Keratinocyte (primary cell): ENCODE measurements around the gene TP53I13. TPM values are rescaled to one million over a fixed set of nuclear protein-coding genes. Genes with fewer than 3 reads are reported as not detected.

Experiments used
- DNase-seq: peaks from one replicate; pipeline ENCODE4 v3.0.0-alpha.2; 2011; ENCODE audit warnings: low read depth, missing footprints, low spot score
- FAIRE-seq: peaks from 2 replicates; lab custom pipeline; 2011; peaks lifted over from hg19 to GRCh38; lab: Jason Lieb, UNC
- H2AFZ ChIP-seq: 2 replicates; pipeline ENCODE4 v1.6.0; 2012; ENCODE audit warnings: low read length, control low read depth, inconsistent platforms; ENCODE audit not compliant: control insufficient read depth
- H3K27ac ChIP-seq: 2 replicates; pipeline ENCODE4 v1.5.1; 2011; ENCODE audit warnings: low read length; ENCODE audit not compliant: control insufficient read depth, insufficient read depth
- H3K27me3 ChIP-seq: 3 replicates; pipeline ENCODE4 v1.6.0; 2011; ENCODE audit warnings: low read length; ENCODE audit not compliant: control insufficient read depth, insufficient read depth; ENCODE audit errors: extremely low read depth
- H3K36me3 ChIP-seq, 2 experiments: 2 replicates in 1 of 2; 3 replicates in 1 of 2; pipeline ENCODE4 v1.5.1; 2011; ENCODE audit warnings: low read length in 2 of 2, mild to moderate bottlenecking in 1 of 2; ENCODE audit not compliant: control insufficient read depth in 2 of 2, insufficient read depth in 2 of 2; ENCODE audit errors: extremely low read depth in 1 of 2
- H3K4me1 ChIP-seq: 3 replicates; pipeline ENCODE4 v1.5.1; 2011; ENCODE audit warnings: low read length; ENCODE audit not compliant: control insufficient read depth, insufficient read depth; ENCODE audit errors: extremely low read depth
- H3K4me2 ChIP-seq: 3 replicates; pipeline ENCODE4 v1.6.0; 2011; ENCODE audit warnings: low read depth, low read length; ENCODE audit not compliant: control insufficient read depth, insufficient read depth; ENCODE audit errors: extremely low read depth
- H3K4me3 ChIP-seq, 3 experiments: fragments of 200-600 bp in 1 of 3; sonication (generic) in 1 of 3; 2 replicates in 2 of 3; 3 replicates in 1 of 3; pipeline ENCODE4 v1.5.1; 2011 to 2016; ENCODE audit warnings: low read length in 3 of 3, mild to moderate bottlenecking in 3 of 3, control low read depth in 2 of 3, inconsistent platforms in 1 of 3, low read depth in 1 of 3, mixed read lengths in 1 of 3, mixed run types in 1 of 3, moderate library complexity in 1 of 3; ENCODE audit not compliant: control insufficient read depth in 2 of 3, insufficient read depth in 2 of 3; ENCODE audit errors: extremely low read depth in 1 of 3
- H3K79me2 ChIP-seq: 2 replicates; pipeline ENCODE4 v1.6.0; 2012; ENCODE audit warnings: low read length; ENCODE audit not compliant: control insufficient read depth, insufficient read depth
- H3K9ac ChIP-seq: 3 replicates; pipeline ENCODE4 v1.6.0; 2011; ENCODE audit warnings: low read length; ENCODE audit not compliant: control insufficient read depth, insufficient read depth; ENCODE audit errors: extremely low read depth
- H3K9me1 ChIP-seq: 3 replicates; pipeline ENCODE4 v1.6.0; 2011; ENCODE audit warnings: low read length; ENCODE audit not compliant: control insufficient read depth, insufficient read depth; ENCODE audit errors: extremely low read depth
- H3K9me3 ChIP-seq: 2 replicates; pipeline ENCODE4 v1.5.1; 2012; ENCODE audit warnings: low read depth, low read length; ENCODE audit not compliant: control insufficient read depth
- H4K20me1 ChIP-seq: 3 replicates; pipeline ENCODE4 v1.6.0; 2011; ENCODE audit warnings: low read length; ENCODE audit not compliant: control insufficient read depth, insufficient read depth; ENCODE audit errors: extremely low read depth
- CTCF ChIP-seq, 3 experiments: IDR thresholded peaks in 1 of 3; conservative IDR thresholded peaks in 1 of 3; optimal IDR thresholded peaks in 1 of 3; 2 replicates in 2 of 3; 3 replicates in 1 of 3; pipeline versions ENCODE3 to v1.5.1; 2011; ENCODE audit warnings: low read length in 3 of 3, mild to moderate bottlenecking in 3 of 3, moderate library complexity in 2 of 3, control low read depth in 1 of 3, inconsistent platforms in 1 of 3; ENCODE audit not compliant: insufficient read depth in 2 of 3; ENCODE audit errors: extremely low read depth in 1 of 3
- EZH2 ChIP-seq: IDR thresholded peaks from one replicate; pipeline ENCODE4 v1.6.1; 2012; ENCODE audit warnings: inconsistent platforms, mild to moderate bottlenecking, low read length, moderate library complexity
- dilution Hi-C: fragments of 300-500 bp; cut with MboI; formaldehyde crosslinking; loops from one replicate; pipeline ENCODE4 v1.7.0; 2020; ENCODE audit warnings: low sequenced_read_pairs; ENCODE audit not compliant: extremely low pct_ligation_motif_present
- polyA plus RNA-seq, 5 experiments: library from polyadenylated mRNA; depleted of rRNA in 3 of 5; stranded (reverse) in 3 of 5; stranded (forward) in 1 of 5; unstranded in 1 of 5; fragments of >200 nt; gene quantifications; 1 replicate in 1 of 5; 2 replicates in 3 of 5; 3 replicates in 1 of 5; pipeline versions ENCODE4 v1.2.1 to v1.2.3, GENCODE V29; 2011 to 2012; ENCODE audit warnings: missing spikeins in 2 of 5, low read depth in 1 of 5, low replicate concordance in 1 of 5

TP53I13 gene
- polyA plus RNA-seq, 1 donor (not counting 4 experiments of a cell fraction or from before 2014, with no cell fraction given) = 11.9 TPM

- dilution Hi-C loops = no loop called here
- FAIRE-seq (no peak), DNase-seq (no peak)
- no peak overlapping the region for H3K27ac ChIP-seq
- H3K9me1 ChIP-seq = no peaks in the 10 kb centered on the region
- H3K4me1 ChIP-seq = peaks cover 8% of the 10 kb centered on the region
- H3K79me2 ChIP-seq = no peaks in the 10 kb centered on the region
- no peak overlapping the region for H3K4me3 ChIP-seq
- no peaks in the 10 kb centered on the region for H3K9me3 ChIP-seq
- H3K27me3 ChIP-seq = no peaks in the 10 kb centered on the region
- no peak overlapping the region for H3K9ac ChIP-seq
- peaks cover 24 to 44% of the 10 kb centered on the region in 2 experiments for H3K36me3 ChIP-seq
- H3K4me2 ChIP-seq = no peak overlapping the region
- peaks cover 5% of the 10 kb centered on the region for H4K20me1 ChIP-seq
- no peak for TF ChIP-seq CTCF (optimal IDR thresholded peaks at IDR 0.05 in 1 of 3, IDR thresholded peaks at IDR 0.05 in 1 of 3, conservative IDR thresholded peaks at IDR 0.05 in 1 of 3; ENCODE audit: extremely low read depth in 1 of 3, insufficient read depth in 2 of 3, low read length in 3 of 3)
- TF ChIP-seq EZH2 = no peak
- no peak overlapping the region for H2AFZ ChIP-seq
Measured at GRCh38 chr17:29573871-29574731, 5.6 kb downstream of the TP53I13 start.

- no peak overlapping the region for H3K4me2 ChIP-seq
- H2AFZ ChIP-seq = no peak overlapping the region
- TF ChIP-seq EZH2 (no peak), CTCF (optimal IDR thresholded peaks at IDR 0.05 in 1 of 3, IDR thresholded peaks at IDR 0.05 in 1 of 3, conservative IDR thresholded peaks at IDR 0.05 in 1 of 3; ENCODE audit: extremely low read depth in 1 of 3, insufficient read depth in 2 of 3, low read length in 3 of 3) (no peak)
- no peaks in the 10 kb centered on the region for H3K9me3 ChIP-seq
- no peak overlapping the region for H3K27ac ChIP-seq
- no peaks in the 10 kb centered on the region for H3K27me3 ChIP-seq
- H3K9ac ChIP-seq = no peak overlapping the region
- H3K36me3 ChIP-seq = peaks cover 27 to 46% of the 10 kb centered on the region in 2 experiments
- H3K9me1 ChIP-seq = no peaks in the 10 kb centered on the region
- FAIRE-seq (no peak), DNase-seq (no peak)
- dilution Hi-C loops = no loop called here
- H3K4me3 ChIP-seq = no peak overlapping the region
- peaks cover 6% of the 10 kb centered on the region for H4K20me1 ChIP-seq
- H3K4me1 ChIP-seq = no peaks in the 10 kb centered on the region
- peaks cover 5% of the 10 kb centered on the region for H3K79me2 ChIP-seq
Measured at GRCh38 chr17:29574732-29575510, 6.4 kb downstream of the TP53I13 start.
